Stimulated activated CD8-positive, alpha-beta memory T cell treated with anti-CD3 and anti-CD28 coated beads, Interleukin-7, amount 100 ng/mL, for 48 hours (primary cell): ENCODE measurements around the gene RECK.
"Not testable (repeated sequence)": the region's sequence is repeated elsewhere in the genome, so short reads cannot be mapped to it uniquely, and the experiment has no call there.

Experiments used
- DNase-seq, 2 donors: peaks; one replicate each; pipeline ENCODE4 v3.0.0-alpha.2; 2020; ENCODE audit warnings: low read depth in 1 of 2; ENCODE audit errors: extremely low read depth in 1 of 2

The RECK gene

GRCh38 chr9:36036780-36037548 lies at the start of gene RECK:
RECK (plus strand) TSS chr9:36036913; CDS start chr9:36036999, 86 bp downstream.
- DNase-seq, result peak; percentile 77 to 85

GRCh38 chr9:35990155-35990554 lies 46.6 kb upstream of the RECK start:
- no peak for DNase-seq

- DNase-seq, result not testable (repeated sequence)
Measured at GRCh38 chr9:35993136-35993535, 43.6 kb upstream of the RECK start.

- no peak for DNase-seq
Measured at GRCh38 chr9:35993976-35994720, 42.6 kb upstream of the RECK start.

- DNase-seq, result no peak
Measured at GRCh38 chr9:35994959-35995358, 41.8 kb upstream of the RECK start.

GRCh38 chr9:35996358-35996970 lies 40.2 kb upstream of the RECK start:
- no peak for DNase-seq

GRCh38 chr9:35997016-35997415 lies 39.7 kb upstream of the RECK start:
- not testable (repeated sequence) for DNase-seq

- no peak for DNase-seq
Measured at GRCh38 chr9:35998333-35998732, 38.4 kb upstream of the RECK start.

GRCh38 chr9:36005891-36006290 lies 30.8 kb upstream of the RECK start:
- DNase-seq, result no peak

GRCh38 chr9:36006549-36007315 lies 30.0 kb upstream of the RECK start:
- DNase-seq, result no peak

- DNase-seq, result no peak
Measured at GRCh38 chr9:36007316-36007708, 29.4 kb upstream of the RECK start.

- no peak for DNase-seq
Measured at GRCh38 chr9:36007852-36008251, 28.9 kb upstream of the RECK start.

- peak; percentile 8 to 47 for DNase-seq
Measured at GRCh38 chr9:36008774-36009300, 27.9 kb upstream of the RECK start.

- DNase-seq, result no peak
Measured at GRCh38 chr9:36011379-36011778, 25.3 kb upstream of the RECK start.

- DNase-seq, result no peak
Measured at GRCh38 chr9:36017278-36017677, 19.4 kb upstream of the RECK start.

GRCh38 chr9:36018129-36018528 lies 18.6 kb upstream of the RECK start:
- DNase-seq, result no peak

GRCh38 chr9:36018891-36019720 lies 17.6 kb upstream of the RECK start:
- no peak for DNase-seq

- no peak for DNase-seq
Measured at GRCh38 chr9:36021968-36022367, 14.7 kb upstream of the RECK start.

GRCh38 chr9:36023260-36024048 lies 13.3 kb upstream of the RECK start:
- peak; percentile 27 to 45 for DNase-seq
